Activated CD8-positive, alpha-beta T cell treated with anti-CD3 and anti-CD28 coated beads for 36 hours (primary cell): ENCODE data around the gene BDKRB2. TPM values are rescaled to one million over a fixed set of nuclear protein-coding genes. Genes with fewer than 3 reads are reported as not detected.

Source experiments
- ATAC-seq: fragments of 200-7000 bp; cut with Tn5 transposase; one replicate; pipeline ENCODE4 v1.10.0; 2021; ENCODE audit warnings: mild to moderate bottlenecking, moderate library complexity
- CTCF ChIA-PET: fragments of 350-600 bp; sonication (Branson Sonifier 250); formaldehyde crosslinking; loops from one replicate; lab custom pipeline; 2021; ENCODE audit warnings: antibody characterized with exemption; lab: Charles Lee
- POLR2A ChIA-PET: fragments of 350-600 bp; sonication (Branson Sonifier 250); formaldehyde crosslinking; loops from one replicate; lab custom pipeline; 2021; ENCODE audit warnings: antibody characterized with exemption; lab: Charles Lee
- DNase-seq: peaks from one replicate; pipeline ENCODE4 v3.0.0-alpha.2; 2020
- H3K27ac Mint-ChIP-seq: one replicate; pipeline ENCODE4 v1.8.0; 2021; ENCODE audit warnings: mild to moderate bottlenecking, mixed read lengths
- H3K27me3 Mint-ChIP-seq: one replicate; pipeline ENCODE4 v1.8.0; 2021; ENCODE audit warnings: mixed read lengths
- H3K36me3 Mint-ChIP-seq: one replicate; pipeline ENCODE4 v1.8.0; 2021; ENCODE audit warnings: low read depth, mixed read lengths
- H3K4me1 Mint-ChIP-seq: one replicate; pipeline ENCODE4 v1.8.0; 2021; ENCODE audit warnings: low read depth, mixed read lengths
- H3K4me3 Mint-ChIP-seq: one replicate; pipeline ENCODE4 v1.8.0; 2021; ENCODE audit warnings: mild to moderate bottlenecking, moderate library complexity, mixed read lengths
- H3K9me3 Mint-ChIP-seq: one replicate; pipeline ENCODE4 v1.8.0; 2021; ENCODE audit warnings: mixed read lengths
- intact Hi-C: fragments of 100-400 bp; cut with micrococcal nuclease; formaldehyde crosslinking; loops from one replicate; pipeline ENCODE4 v1.10.0; 2022
- total RNA-seq, 2 experiments: library from RNA; stranded (reverse); gene quantifications; one replicate each; pipeline ENCODE4 v1.2.3, GENCODE V29; 2021
- TF ChIP-seq, protein P1 (sequence below): fragments of 200-600 bp; IDR thresholded peaks from one replicate; pipeline ENCODE4 v1.8.0; 2022; ENCODE audit warnings: antibody characterized with exemption, mild to moderate bottlenecking

BDKRB2 gene
- total RNA-seq, 2 experiments from 2014 or later, result not detected

- Mint-ChIP-seq H3K27me3 (peaks cover 32% of the 10 kb centered on the region), H3K9me3 (no peaks in the 10 kb centered on the region)
- intact Hi-C loops, result no loop called here
Observed at GRCh38 chr14:96201965-96202364, 2.7 kb upstream of the BDKRB2 start.

DNA sequence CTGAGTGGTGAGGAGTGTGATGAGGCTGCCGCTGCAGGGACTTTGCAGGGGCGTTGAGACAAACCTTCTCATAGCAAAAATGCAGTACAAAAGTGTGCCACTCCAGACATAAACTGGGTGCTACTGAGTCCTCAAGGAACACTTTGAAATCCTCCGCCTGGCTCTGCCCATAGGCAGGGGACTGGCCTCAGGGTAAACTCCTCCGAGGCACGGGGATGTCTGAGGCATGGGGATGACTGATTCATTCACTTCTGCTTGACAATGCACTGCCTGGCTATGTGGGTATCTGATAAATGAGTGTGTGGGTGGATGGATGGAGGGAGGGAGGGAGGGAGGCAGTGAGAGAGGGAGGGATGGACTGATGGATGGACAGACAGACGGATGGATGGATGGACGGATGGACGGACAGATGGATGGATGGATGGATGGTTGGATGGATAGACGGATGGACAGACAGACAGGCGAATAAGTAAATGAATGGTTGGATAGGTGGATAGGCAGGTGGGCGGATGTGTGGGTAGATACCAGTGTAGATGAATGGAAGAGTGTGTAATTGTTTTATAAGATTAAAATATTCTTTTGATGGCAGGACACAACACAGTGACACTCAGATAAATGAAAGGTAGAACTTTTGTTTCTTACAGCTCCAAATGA is 2.1 kb upstream of the BDKRB2 start:
- ChIA-PET POLR2A (no interaction called here), CTCF (no interaction called here)
- TF ChIP-seq, protein P1, sequence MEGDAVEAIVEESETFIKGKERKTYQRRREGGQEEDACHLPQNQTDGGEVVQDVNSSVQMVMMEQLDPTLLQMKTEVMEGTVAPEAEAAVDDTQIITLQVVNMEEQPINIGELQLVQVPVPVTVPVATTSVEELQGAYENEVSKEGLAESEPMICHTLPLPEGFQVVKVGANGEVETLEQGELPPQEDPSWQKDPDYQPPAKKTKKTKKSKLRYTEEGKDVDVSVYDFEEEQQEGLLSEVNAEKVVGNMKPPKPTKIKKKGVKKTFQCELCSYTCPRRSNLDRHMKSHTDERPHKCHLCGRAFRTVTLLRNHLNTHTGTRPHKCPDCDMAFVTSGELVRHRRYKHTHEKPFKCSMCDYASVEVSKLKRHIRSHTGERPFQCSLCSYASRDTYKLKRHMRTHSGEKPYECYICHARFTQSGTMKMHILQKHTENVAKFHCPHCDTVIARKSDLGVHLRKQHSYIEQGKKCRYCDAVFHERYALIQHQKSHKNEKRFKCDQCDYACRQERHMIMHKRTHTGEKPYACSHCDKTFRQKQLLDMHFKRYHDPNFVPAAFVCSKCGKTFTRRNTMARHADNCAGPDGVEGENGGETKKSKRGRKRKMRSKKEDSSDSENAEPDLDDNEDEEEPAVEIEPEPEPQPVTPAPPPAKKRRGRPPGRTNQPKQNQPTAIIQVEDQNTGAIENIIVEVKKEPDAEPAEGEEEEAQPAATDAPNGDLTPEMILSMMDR, result no peak
- intact Hi-C loops, result no loop called here
- Mint-ChIP-seq H3K27me3 (peaks cover 31% of the 10 kb centered on the region), H3K4me3 (no peak overlapping the region), H3K27ac (no peak overlapping the region), H3K36me3 (no peaks in the 10 kb centered on the region), H3K4me1 (peaks cover 10% of the 10 kb centered on the region), H3K9me3 (no peaks in the 10 kb centered on the region)
- DNase-seq, result no peak
- ATAC-seq, result no peak

More at GRCh38 chr14:96201965-96202364, 2.7 kb upstream of the BDKRB2 start:
- Mint-ChIP-seq H3K4me3 (no peak overlapping the region), H3K36me3 (no peaks in the 10 kb centered on the region), H3K27ac (no peak overlapping the region), H3K4me1 (peaks cover 10% of the 10 kb centered on the region)
- TF ChIP-seq, protein P1, result no peak
- ChIA-PET POLR2A (no interaction called here), CTCF (no interaction called here)
- DNase-seq (no peak), ATAC-seq (no peak)

- H3K27me3 Mint-ChIP-seq, result peaks cover 31% of the 10 kb centered on the region
Observed at GRCh38 chr14:96203116-96203515, 1.5 kb upstream of the BDKRB2 start.

DNA sequence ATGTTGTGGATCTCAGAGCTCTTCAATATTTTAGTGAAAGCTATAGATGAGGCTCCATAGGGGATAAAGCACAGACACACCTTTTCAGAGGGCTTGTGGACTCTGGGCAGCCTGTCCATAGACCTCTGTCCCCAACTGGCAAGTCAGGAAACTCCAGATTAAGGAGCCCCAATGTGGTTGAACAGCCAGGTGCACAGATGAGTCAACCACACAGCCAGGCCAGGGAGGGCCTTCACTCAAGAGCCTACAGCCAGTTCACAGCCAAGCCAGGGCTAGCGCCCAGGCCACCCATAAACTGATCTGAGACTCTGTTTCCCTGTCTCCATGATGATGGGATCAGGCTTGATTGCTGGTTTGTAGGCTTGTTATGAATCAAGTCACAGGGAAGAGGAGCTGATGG is 1.0 kb upstream of the BDKRB2 start:
- no peak for ATAC-seq
- intact Hi-C loops, result no loop called here
- Mint-ChIP-seq H3K27ac (no peak overlapping the region), H3K9me3 (no peaks in the 10 kb centered on the region), H3K36me3 (no peaks in the 10 kb centered on the region), H3K4me3 (no peak overlapping the region), H3K27me3 (peaks cover 31% of the 10 kb centered on the region), H3K4me1 (peaks cover 7% of the 10 kb centered on the region)
- ChIA-PET CTCF (no interaction called here), POLR2A (no interaction called here)
- DNase-seq, result no peak
- TF ChIP-seq, protein P1, result no peak

More at GRCh38 chr14:96203116-96203515, 1.5 kb upstream of the BDKRB2 start:
- Mint-ChIP-seq H3K4me3 (no peak overlapping the region), H3K4me1 (peaks cover 10% of the 10 kb centered on the region), H3K27ac (no peak overlapping the region), H3K36me3 (no peaks in the 10 kb centered on the region), H3K9me3 (no peaks in the 10 kb centered on the region)
- intact Hi-C loops, result no loop called here
- ChIA-PET CTCF (no interaction called here), POLR2A (no interaction called here)
- DNase-seq (no peak), ATAC-seq (no peak)
- TF ChIP-seq, protein P1, result no peak

DNA sequence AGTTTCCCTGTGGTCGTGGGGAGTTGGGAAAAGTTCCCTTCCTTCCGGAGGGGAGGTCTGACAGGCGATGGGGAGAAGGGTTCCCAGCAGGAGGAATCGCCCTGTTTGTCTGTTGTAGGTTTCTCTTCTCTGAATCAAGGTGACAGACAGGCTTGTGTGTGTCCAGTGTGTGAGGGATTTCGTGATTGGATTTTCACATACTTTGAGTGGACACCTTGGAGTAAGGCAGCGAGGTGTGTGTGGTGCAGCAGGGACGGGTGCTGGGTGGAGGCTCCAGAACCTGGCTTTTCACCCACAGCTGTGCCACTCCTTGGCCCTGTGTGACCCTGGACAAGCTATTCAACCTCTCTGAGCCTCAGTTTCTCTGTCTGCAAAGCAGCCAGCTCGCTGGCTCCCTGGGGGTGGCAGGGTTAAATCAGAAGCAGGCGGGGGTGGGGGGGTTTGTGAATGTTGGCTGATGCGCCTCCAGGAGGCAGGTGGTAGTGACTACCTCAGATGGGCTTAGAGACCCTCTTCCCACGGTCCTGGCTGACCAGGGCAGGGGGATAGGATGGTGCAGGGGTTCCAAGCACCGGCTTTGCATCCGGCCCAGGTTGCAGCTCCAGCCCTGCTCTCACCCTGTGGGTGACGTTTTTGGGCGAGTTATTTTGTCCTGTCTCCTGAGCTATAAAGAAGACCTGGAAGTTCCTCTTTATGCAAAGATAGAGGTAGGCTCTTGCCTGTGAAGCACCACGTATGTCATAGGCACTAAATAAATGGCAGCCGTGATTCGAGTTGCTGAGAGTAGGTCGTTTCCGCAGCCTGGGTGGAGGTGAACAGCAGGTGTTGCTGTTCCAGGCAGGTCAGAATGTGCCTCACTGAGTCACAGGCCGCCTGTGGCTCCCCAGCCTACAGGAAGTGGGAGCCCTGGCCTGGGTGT is 679 bp downstream of the BDKRB2 start:
- CTCF ChIA-PET, result no interaction called here
- ATAC-seq, result no peak
- POLR2A ChIA-PET, result no interaction called here
- intact Hi-C loops, result no loop called here
- no peak overlapping the region for H3K27ac Mint-ChIP-seq
- H3K9me3 Mint-ChIP-seq, result no peaks in the 10 kb centered on the region
- H3K4me1 Mint-ChIP-seq, result peaks cover 4% of the 10 kb centered on the region
- H3K4me3 Mint-ChIP-seq, result no peak overlapping the region
- H3K27me3 Mint-ChIP-seq, result peaks cover 31% of the 10 kb centered on the region
- DNase-seq, result peak; percentile 7
- no peaks in the 10 kb centered on the region for H3K36me3 Mint-ChIP-seq
- TF ChIP-seq, protein P1, result no peak
